HepG2 (cell line): Measurements from ENCODE around the gene CENPB. TPM values are rescaled to one million over a fixed set of nuclear protein-coding genes. Genes with fewer than 3 reads are reported as not detected.
A peak's percentile ranks its signal among the peaks of the same experiment; 100 is the strongest.

ENCODE experiments used
- ATF7 ChIP-seq, 2 experiments: fragments of 450-650 bp in 1 of 2; sonication (generic) in 1 of 2; formaldehyde crosslinking in 1 of 2; IDR thresholded peaks; 2 replicates each; pipeline versions ENCODE4 v1.4.0 to v1.6.1; 2016 to 2020; ENCODE audit warnings: antibody characterized with exemption in 1 of 2, mild to moderate bottlenecking in 1 of 2, missing genetic modification reagents in 1 of 2
- DDIT3 ChIP-seq: sonication (generic); formaldehyde crosslinking; IDR thresholded peaks from 2 replicates; pipeline ENCODE4 v1.4.0; 2020; ENCODE audit warnings: mild to moderate bottlenecking, missing genetic modification reagents
- GMEB1 ChIP-seq: sonication (generic); formaldehyde crosslinking; IDR thresholded peaks from 2 replicates; pipeline ENCODE4 v1.5.1; 2020; ENCODE audit warnings: missing genetic modification reagents, mild to moderate bottlenecking, borderline replicate concordance
- HNRNPUL1 ChIP-seq: fragments of 200-400 bp; formaldehyde crosslinking; IDR thresholded peaks from 2 replicates; pipeline ENCODE4 v1.6.1; 2017; ENCODE audit warnings: low read depth, mild to moderate bottlenecking, low read length, moderate library complexity
- MTF2 ChIP-seq: sonication (generic); formaldehyde crosslinking; IDR thresholded peaks from 2 replicates; pipeline ENCODE4 v1.5.0; 2020; ENCODE audit warnings: missing genetic modification reagents, borderline replicate concordance
- NCOA5 ChIP-seq: sonication (generic); formaldehyde crosslinking; IDR thresholded peaks from 2 replicates; pipeline ENCODE4 v1.4.0; 2020; ENCODE audit warnings: missing genetic modification reagents
- NR2C2 ChIP-seq: sonication (generic); formaldehyde crosslinking; IDR thresholded peaks from 2 replicates; pipeline ENCODE4 v1.4.0; 2020; ENCODE audit warnings: missing genetic modification reagents, mild to moderate bottlenecking, moderate library complexity, borderline replicate concordance
- PBX2 ChIP-seq: IDR thresholded peaks from 2 replicates; pipeline ENCODE4 v1.6.1; 2016; ENCODE audit warnings: control low read depth
- PRDM10 ChIP-seq: sonication (generic); formaldehyde crosslinking; IDR thresholded peaks from 2 replicates; pipeline ENCODE4 v1.4.0; 2020; ENCODE audit warnings: low read depth, missing genetic modification reagents
- RBM22 ChIP-seq: fragments of 200-400 bp; formaldehyde crosslinking; optimal IDR thresholded peaks from 2 replicates; pipeline ENCODE3; 2017; ENCODE audit warnings: mild to moderate bottlenecking, low read length, moderate library complexity
- STAG1 ChIP-seq: sonication (generic); formaldehyde crosslinking; IDR thresholded peaks from 2 replicates; pipeline ENCODE4 v1.4.0; 2020; ENCODE audit warnings: missing genetic modification reagents
- TCF7L2 ChIP-seq: IDR thresholded peaks from 2 replicates; pipeline ENCODE4 v1.6.1; 2011; ENCODE audit warnings: mild to moderate bottlenecking, low read depth, low read length, moderate library complexity
- TOE1 ChIP-seq: sonication (generic); formaldehyde crosslinking; IDR thresholded peaks from 2 replicates; pipeline ENCODE4 v1.4.0; 2020; ENCODE audit warnings: mild to moderate bottlenecking, missing genetic modification reagents
- ZNF572 ChIP-seq: sonication (generic); formaldehyde crosslinking; IDR thresholded peaks from 2 replicates; pipeline ENCODE4 v1.5.1; 2020; ENCODE audit warnings: mild to moderate bottlenecking, missing genetic modification reagents
- ZNF619 ChIP-seq: sonication (generic); formaldehyde crosslinking; IDR thresholded peaks from 2 replicates; pipeline ENCODE4 v1.4.0; 2020; ENCODE audit warnings: mild to moderate bottlenecking, missing genetic modification reagents
- ZNF740 ChIP-seq: sonication (generic); formaldehyde crosslinking; IDR thresholded peaks from 2 replicates; pipeline ENCODE4 v1.4.0; 2020; ENCODE audit warnings: missing genetic modification reagents
- ZSCAN5A ChIP-seq: sonication (generic); formaldehyde crosslinking; IDR thresholded peaks from 2 replicates; pipeline ENCODE4 v1.8.0; 2022; ENCODE audit warnings: mild to moderate bottlenecking, missing genetic modification reagents, borderline replicate concordance
- polyA plus RNA-seq, 8 experiments: library from polyadenylated mRNA; depleted of rRNA in 3 of 8; stranded (reverse) in 7 of 8; unstranded in 1 of 8; fragments of >200 nt; fragmentation: Illumina TruSeq in 4 of 8; extraction: Trizol in 4 of 8; gene quantifications; 2 replicates each; pipeline versions ENCODE4 v1.2.1 to v1.2.3, GENCODE V29; 2011 to 2016; ENCODE audit warnings: low read depth in 4 of 8, missing spikeins in 1 of 8, mixed read lengths in 1 of 8; ENCODE audit not compliant: insufficient read depth in 1 of 8
- total RNA-seq, 5 experiments: library from RNA; depleted of rRNA; stranded (reverse); fragments of >200 nt; fragmentation: Illumina TruSeq; extraction: Trizol; gene quantifications; 2 replicates each; pipeline ENCODE4 v1.2.3, GENCODE V29; 2016; ENCODE audit warnings: low read depth in 1 of 5

Gene CENPB
- total and polyA plus RNA-seq, 2 of the 13 experiments (the other 11 are each of a cell fraction or from before 2014, with no cell fraction given) = 10.4 to 54.5 TPM

GRCh38 chr20:3820048-3820900 lies 33.7 kb upstream of the CENPB start, which contains the start of gene AP5S1 (continued):
- TF ChIP-seq DDIT3 (CRISPR knock-in tag) (no peak), ZSCAN5A (CRISPR knock-in tag) (0 out of 2 replicates have a peak, but pooled peaks have one; percentile 51), ZNF740 (peak; percentile 87), TCF7L2 (no peak), NCOA5 (CRISPR knock-in tag) (peak; percentile 84; the same call in 1 of the 2 replicates), PRDM10 (CRISPR knock-in tag) (peak; percentile 94), ZNF619 (CRISPR knock-in tag) (peak; percentile 100), RBM22 (no peak), STAG1 (CRISPR knock-in tag) (peak; percentile 89), ATF7 (IDR thresholded peaks at IDR 0.05) (peak; percentile 92), ATF7 (CRISPR knock-in tag; IDR thresholded peaks at IDR 0.05) (peak; percentile 95), TOE1 (peak; percentile 95; the same call in 1 of the 2 replicates), MTF2 (CRISPR knock-in tag) (no peak; the same call in 1 of the 2 replicates), GMEB1 (CRISPR knock-in tag) (peak; percentile 98), PBX2 (CRISPR knock-in tag) (0 out of 2 replicates have a peak, but pooled peaks have one; percentile 18), ZNF572 (peak; percentile 95), HNRNPUL1 (no peak), NR2C2 (peak; percentile 97)
